ENCODE measurements around the gene ZSCAN12. TPM values are rescaled to one million over a fixed set of nuclear protein-coding genes. Genes with fewer than 3 reads are reported as not detected.

Gene ZSCAN12
- total RNA-seq, 3 donors from 2014 or later = 4.2 to 11.6 (median 7.5) TPM

DNA sequence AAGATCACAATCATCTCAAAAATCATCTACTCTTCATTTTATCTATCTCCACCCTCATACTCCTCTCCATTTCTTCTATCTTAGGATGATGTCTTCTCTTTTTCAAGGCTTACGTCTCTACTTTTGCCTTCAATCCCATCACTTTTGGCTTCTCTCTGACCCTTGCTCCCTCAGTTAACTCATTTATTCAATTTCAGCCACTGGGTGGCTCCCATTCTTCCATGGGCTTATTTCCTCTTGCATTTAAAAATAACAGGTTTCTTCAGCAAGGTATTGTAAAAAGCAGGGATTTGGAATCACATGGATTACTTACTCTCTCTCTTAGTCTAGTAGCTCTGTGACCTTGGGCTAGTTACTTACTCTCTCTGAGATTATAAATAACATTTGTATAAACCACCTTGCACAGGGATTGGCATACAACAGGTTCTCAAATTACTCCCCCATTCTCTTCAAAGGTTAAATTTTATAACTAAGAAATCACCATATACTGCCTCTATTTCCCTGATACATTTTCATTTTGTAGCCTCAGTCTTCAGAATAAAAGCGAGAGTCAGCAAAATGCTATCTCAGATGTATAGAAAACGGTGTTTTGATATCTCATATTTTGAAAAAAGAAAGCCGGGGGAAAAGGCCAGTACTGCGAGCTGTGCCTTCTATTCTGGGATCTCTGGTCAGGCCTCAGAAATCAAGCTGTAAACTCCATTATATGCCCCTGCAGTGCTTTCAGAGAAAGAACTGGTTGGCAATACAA is 5.5 kb downstream of the ZSCAN12 start:
- intact Hi-C loops (cut with DNase I; ENCODE audit: low total_unique reads) = no loop called here
- TF ChIP-seq, protein P1, sequence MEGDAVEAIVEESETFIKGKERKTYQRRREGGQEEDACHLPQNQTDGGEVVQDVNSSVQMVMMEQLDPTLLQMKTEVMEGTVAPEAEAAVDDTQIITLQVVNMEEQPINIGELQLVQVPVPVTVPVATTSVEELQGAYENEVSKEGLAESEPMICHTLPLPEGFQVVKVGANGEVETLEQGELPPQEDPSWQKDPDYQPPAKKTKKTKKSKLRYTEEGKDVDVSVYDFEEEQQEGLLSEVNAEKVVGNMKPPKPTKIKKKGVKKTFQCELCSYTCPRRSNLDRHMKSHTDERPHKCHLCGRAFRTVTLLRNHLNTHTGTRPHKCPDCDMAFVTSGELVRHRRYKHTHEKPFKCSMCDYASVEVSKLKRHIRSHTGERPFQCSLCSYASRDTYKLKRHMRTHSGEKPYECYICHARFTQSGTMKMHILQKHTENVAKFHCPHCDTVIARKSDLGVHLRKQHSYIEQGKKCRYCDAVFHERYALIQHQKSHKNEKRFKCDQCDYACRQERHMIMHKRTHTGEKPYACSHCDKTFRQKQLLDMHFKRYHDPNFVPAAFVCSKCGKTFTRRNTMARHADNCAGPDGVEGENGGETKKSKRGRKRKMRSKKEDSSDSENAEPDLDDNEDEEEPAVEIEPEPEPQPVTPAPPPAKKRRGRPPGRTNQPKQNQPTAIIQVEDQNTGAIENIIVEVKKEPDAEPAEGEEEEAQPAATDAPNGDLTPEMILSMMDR (IDR thresholded peaks at IDR 0.05) = no peak
- TF ChIP-seq POLR2AphosphoS5 (IDR thresholded peaks at IDR 0.05) (no peak), POLR2A (IDR thresholded peaks at IDR 0.05) (no peak)
- Histone ChIP-seq H3K27me3 (no peaks in the 10 kb centered on the region), H3K4me3 (no peak overlapping the region), H3K27ac (no peak overlapping the region), H3K4me1 (peaks cover 0 to 14% of the 10 kb centered on the region in 2 donors), H3K9me3 (no peaks in the 10 kb centered on the region), H3K36me3 (no peaks in the 10 kb centered on the region)
- no peak for DNase-seq (ENCODE audit: low spot score in 2 of 2)

DNA sequence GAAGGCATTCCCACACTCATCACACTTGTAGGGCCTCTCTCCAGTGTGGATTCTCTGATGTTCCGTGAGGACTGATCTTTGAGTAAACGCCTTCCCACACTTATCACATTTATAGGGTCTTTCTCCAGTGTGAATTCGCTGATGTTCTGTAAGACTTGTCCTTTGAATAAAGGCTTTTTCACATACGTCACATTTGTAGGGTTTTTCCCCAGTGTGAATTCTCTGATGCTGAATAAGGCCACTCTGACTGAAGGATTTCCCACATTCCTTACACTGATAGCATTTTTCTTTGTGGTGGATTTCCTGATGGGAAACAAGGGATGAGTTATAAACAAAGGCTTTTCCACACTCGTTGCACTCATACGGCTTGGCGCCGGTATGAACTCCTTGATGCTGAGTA is 8.9 kb downstream of the ZSCAN12 start:
- no peaks in the 10 kb centered on the region for H3K36me3 ChIP-seq
- intact Hi-C loops (cut with DNase I; ENCODE audit: low total_unique reads) = no loop called here
- TF ChIP-seq POLR2A (IDR thresholded peaks at IDR 0.05) (no peak), POLR2AphosphoS5 (IDR thresholded peaks at IDR 0.05) (no peak)
- TF ChIP-seq, protein P1 (IDR thresholded peaks at IDR 0.05) = no peak

DNA sequence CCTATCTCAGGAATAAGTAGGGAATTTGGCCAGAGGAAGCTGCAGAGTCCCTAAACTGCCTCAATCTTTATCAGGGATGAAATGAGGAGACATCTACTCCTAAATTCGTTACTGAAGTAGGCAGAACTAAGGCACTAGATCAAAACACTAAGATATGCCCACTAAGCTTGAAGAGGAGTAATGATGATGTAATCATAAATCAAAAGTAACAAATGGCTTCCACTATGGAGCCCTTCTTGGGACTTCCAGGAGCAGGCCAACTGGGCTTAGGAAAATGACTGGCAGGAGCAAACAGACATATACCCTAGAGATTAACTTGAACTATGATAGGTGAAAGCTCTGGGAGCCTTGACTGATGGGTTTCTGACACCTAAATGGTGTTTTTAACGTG is 15.4 kb downstream of the ZSCAN12 start:
- TF ChIP-seq POLR2A (IDR thresholded peaks at IDR 0.05) (no peak), POLR2AphosphoS5 (IDR thresholded peaks at IDR 0.05) (no peak)
- TF ChIP-seq, protein P1 (IDR thresholded peaks at IDR 0.05) = no peak
- intact Hi-C loops (cut with DNase I; ENCODE audit: low total_unique reads) = no loop called here
- H3K36me3 ChIP-seq = peaks cover 8% of the 10 kb centered on the region
- H3K27me3 ChIP-seq = no peaks in the 10 kb centered on the region
- H3K4me1 ChIP-seq = no peaks in the 10 kb centered on the region
- H3K4me3 ChIP-seq = no peak overlapping the region
- H3K27ac ChIP-seq = peak overlapping the region; percentile 80 to 84
- DNase-seq (ENCODE audit: low spot score in 2 of 2) = no peak
- no peaks in the 10 kb centered on the region for H3K9me3 ChIP-seq

More for the DNA sequence above, 8.9 kb downstream of the ZSCAN12 start:
- no peak overlapping the region for H3K4me3 ChIP-seq
- H3K4me1 ChIP-seq = no peaks in the 10 kb centered on the region
- H3K27me3 ChIP-seq = no peaks in the 10 kb centered on the region
- H3K9me3 ChIP-seq = no peaks in the 10 kb centered on the region
- DNase-seq (ENCODE audit: low spot score in 2 of 2) = no peak
- H3K27ac ChIP-seq = no peak overlapping the region

DNA sequence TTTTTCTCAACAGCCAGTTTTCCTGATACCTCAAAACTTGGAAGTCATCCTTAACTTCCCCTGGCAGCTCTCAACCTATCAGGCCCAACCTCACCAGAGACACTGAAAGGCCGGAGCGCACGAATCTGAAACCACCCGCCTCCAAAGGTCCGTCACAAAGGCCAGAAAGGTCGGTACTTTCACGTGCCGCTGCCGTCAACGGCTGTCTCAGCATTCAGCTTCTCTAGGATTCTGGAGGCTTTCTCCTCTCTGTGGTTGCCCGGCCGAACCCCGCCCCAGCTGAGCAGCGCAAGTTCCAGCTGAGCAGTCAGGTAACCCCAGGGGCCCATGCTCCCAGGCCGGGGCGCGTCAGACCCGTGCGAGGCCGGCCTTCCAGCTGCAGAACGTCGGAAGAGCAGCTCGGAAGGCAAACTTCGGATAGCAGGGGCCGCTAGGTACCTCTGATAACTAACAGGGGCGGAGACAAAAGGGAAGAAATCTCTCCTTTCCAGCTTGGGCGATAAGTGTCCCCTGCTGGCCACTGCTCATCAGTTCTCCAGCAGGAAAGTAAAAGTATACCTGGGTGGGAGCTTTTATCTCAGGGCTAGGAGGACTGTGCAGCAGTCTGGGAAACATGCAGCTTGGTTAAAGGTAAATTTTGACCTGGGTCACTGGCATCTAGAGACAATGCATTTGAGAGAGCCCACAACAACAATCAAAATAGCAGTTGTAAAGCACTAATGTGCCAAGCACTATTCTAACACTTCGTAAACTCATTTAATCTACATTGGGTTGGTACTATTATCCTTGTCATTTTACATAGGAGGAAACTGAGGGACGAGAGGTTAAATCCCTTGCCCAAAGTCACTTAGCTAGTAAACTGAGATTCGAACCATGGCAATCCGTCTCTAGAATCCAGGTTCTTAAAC is 16.1 kb downstream of the ZSCAN12 start:
- TF ChIP-seq, protein P1 (IDR thresholded peaks at IDR 0.05) = peak in 2 of 3 donors; percentile 40 to 48
- TF ChIP-seq POLR2A (IDR thresholded peaks at IDR 0.05) (no peak), POLR2AphosphoS5 (IDR thresholded peaks at IDR 0.05) (peak; percentile 18 to 55 (median 54))
- Histone ChIP-seq H3K36me3 (peaks cover 8% of the 10 kb centered on the region), H3K27ac (peak overlapping the region; percentile 80 to 84), H3K4me3 (peak overlapping the region; percentile 51 to 73 (median 57)), H3K4me1 (no peaks in the 10 kb centered on the region), H3K27me3 (no peaks in the 10 kb centered on the region), H3K9me3 (peaks cover 0 to 6% of the 10 kb centered on the region in 2 donors)
- intact Hi-C loops (cut with DNase I; ENCODE audit: low total_unique reads) = no loop called here
- peak; percentile 80 to 87 for DNase-seq (ENCODE audit: low spot score in 2 of 2)
